HEK293T (cell line): Measurements from ENCODE around the gene EIF4G1.

Experiments used
- BHLHE40 ChIP-seq: fragments of 450-650 bp; IDR thresholded peaks from 2 replicates; pipeline ENCODE4 v1.6.1; 2016; ENCODE audit warnings: mild to moderate bottlenecking, moderate library complexity, borderline replicate concordance
- L3MBTL2 ChIP-seq: fragments of 450-650 bp; conservative IDR thresholded peaks from 2 replicates; pipeline ENCODE4 v1.6.1; 2016; ENCODE audit warnings: mild to moderate bottlenecking
- TARDBP ChIP-seq: fragments of 450-650 bp; IDR thresholded peaks from 2 replicates; pipeline ENCODE4 v1.6.1; 2016

GRCh38 chr3:184338511-184338945 lies 24.1 kb downstream of the EIF4G1 start:
- TF ChIP-seq TARDBP (no peak), L3MBTL2 (no peak), BHLHE40 (no peak)
